ENCODE data around the gene TFIP11.

The TFIP11 gene

DNA sequence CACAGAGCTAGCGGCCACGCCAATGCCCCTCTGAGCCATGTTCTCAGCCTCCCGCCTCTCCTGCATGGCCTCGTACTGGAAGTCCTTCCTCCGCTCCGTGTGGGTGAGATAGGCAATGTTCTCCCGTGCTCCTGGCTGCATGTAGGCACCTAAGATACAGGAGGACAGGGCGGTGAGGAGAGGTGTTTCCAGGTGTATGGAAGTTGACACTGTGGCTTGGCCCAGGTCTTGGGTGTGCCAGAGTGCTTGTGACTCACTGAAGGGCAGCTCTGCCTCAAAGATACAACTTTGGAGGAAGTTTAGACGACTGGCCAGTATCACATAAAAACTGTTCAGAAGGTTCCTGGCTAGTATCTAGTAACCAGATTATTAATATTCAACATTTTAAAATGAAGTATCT is 20.1 kb downstream of the TFIP11 start:
- no peak overlapping the region for H3K9ac ChIP-seq (ENCODE audit: low read depth, low read length, poor library complexity, severe bottlenecking)
- no peaks in the 10 kb centered on the region for H3K27me3 ChIP-seq (ENCODE audit: insufficient read depth, low read length, poor library complexity, severe bottlenecking)
- H3K9me2 ChIP-seq (replicated peaks; ENCODE audit: low read depth, low read length) = no peaks in the 10 kb centered on the region
- no peak overlapping the region for H2AFZ ChIP-seq (ENCODE audit: low read length)
- no peaks in the 10 kb centered on the region for H3F3A ChIP-seq (ENCODE audit: low read depth)
- no peaks in the 10 kb centered on the region for H4K20me1 ChIP-seq (ENCODE audit: insufficient read depth, low read length, poor library complexity, severe bottlenecking)
- H3K9me3 ChIP-seq (ENCODE audit: insufficient read depth, low read depth, low read length) = no peaks in the 10 kb centered on the region
- H3K4me2 ChIP-seq (ENCODE audit: low read depth, low read length, poor library complexity, severe bottlenecking) = no peak overlapping the region
- H3K4me1 ChIP-seq (ENCODE audit: insufficient read depth, low read length, poor library complexity, severe bottlenecking) = peaks cover 7% of the 10 kb centered on the region
- H3K36me3 ChIP-seq (ENCODE audit: insufficient read depth, low read length) = peaks cover 86% of the 10 kb centered on the region
- H3K79me2 ChIP-seq (ENCODE audit: insufficient read depth, low read length) = no peaks in the 10 kb centered on the region
- H3K4me3 ChIP-seq (ENCODE audit: low read length, poor library complexity, severe bottlenecking) = no peak overlapping the region
- no peak for TF ChIP-seq CTCF (conservative IDR thresholded peaks at IDR 0.05; ENCODE audit: low read length)
- TF ChIP-seq EZH2phosphoT487 (IDR thresholded peaks at IDR 0.05; ENCODE audit: borderline replicate concordance) = no peak

DNA sequence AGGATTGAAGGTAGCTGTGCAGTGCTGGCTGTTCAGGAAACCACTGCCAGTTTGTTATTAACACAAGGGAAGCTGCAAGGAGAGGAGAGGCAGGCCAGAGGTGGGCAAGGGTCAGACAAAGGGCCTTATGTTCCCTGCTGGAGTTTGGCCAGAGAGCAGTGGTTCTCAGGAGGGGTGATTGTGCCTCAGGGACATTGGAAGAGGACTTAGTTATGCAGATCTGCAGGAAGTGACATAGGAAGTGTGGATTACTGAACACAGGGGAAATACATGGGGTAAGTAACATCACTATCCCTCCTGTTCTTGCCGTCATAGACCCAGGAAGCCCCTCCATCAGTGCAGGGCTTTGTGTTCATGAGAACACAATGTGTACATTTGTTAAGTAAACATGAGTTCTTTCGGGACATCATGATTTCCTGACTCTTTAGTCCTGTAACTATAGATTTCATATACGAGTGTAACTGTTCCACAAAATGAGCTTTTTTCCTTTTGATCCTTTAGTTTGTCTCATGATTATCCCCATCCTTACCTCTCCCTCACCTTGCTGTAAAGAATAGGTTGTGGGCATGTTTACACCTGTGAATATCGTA is 22.7 kb downstream of the TFIP11 start:
- H3F3A ChIP-seq (ENCODE audit: low read depth) = no peaks in the 10 kb centered on the region
- peak overlapping the region; percentile 16 for H3K9ac ChIP-seq (ENCODE audit: low read depth, low read length, poor library complexity, severe bottlenecking)
- TF ChIP-seq EZH2phosphoT487 (IDR thresholded peaks at IDR 0.05; ENCODE audit: borderline replicate concordance) (no peak), CTCF (conservative IDR thresholded peaks at IDR 0.05; ENCODE audit: low read length) (no peak)
- peaks cover 23% of the 10 kb centered on the region for H3K4me1 ChIP-seq (ENCODE audit: insufficient read depth, low read length, poor library complexity, severe bottlenecking)
- no peak overlapping the region for H3K4me3 ChIP-seq (ENCODE audit: low read length, poor library complexity, severe bottlenecking)
- H3K4me2 ChIP-seq (ENCODE audit: low read depth, low read length, poor library complexity, severe bottlenecking) = no peak overlapping the region
- H2AFZ ChIP-seq (ENCODE audit: low read length) = no peak overlapping the region
- no peaks in the 10 kb centered on the region for H3K9me3 ChIP-seq (ENCODE audit: insufficient read depth, low read depth, low read length)
- no peaks in the 10 kb centered on the region for H3K27me3 ChIP-seq (ENCODE audit: insufficient read depth, low read length, poor library complexity, severe bottlenecking)
- no peaks in the 10 kb centered on the region for H3K9me2 ChIP-seq (replicated peaks; ENCODE audit: low read depth, low read length)
- no peaks in the 10 kb centered on the region for H4K20me1 ChIP-seq (ENCODE audit: insufficient read depth, low read length, poor library complexity, severe bottlenecking)
- peaks cover 19% of the 10 kb centered on the region for H3K79me2 ChIP-seq (ENCODE audit: insufficient read depth, low read length)
- H3K36me3 ChIP-seq (ENCODE audit: insufficient read depth, low read length) = peaks cover 63% of the 10 kb centered on the region; the same call in 1 of the 2 replicates

- Histone ChIP-seq H3K9me3 (ENCODE audit: insufficient read depth, low read depth, low read length) (no peaks in the 10 kb centered on the region), H3K4me3 (ENCODE audit: low read length, poor library complexity, severe bottlenecking) (no peak overlapping the region), H3K9ac (ENCODE audit: low read depth, low read length, poor library complexity, severe bottlenecking) (no peak overlapping the region), H3K4me1 (ENCODE audit: insufficient read depth, low read length, poor library complexity, severe bottlenecking) (peaks cover 28% of the 10 kb centered on the region), H3K36me3 (ENCODE audit: insufficient read depth, low read length) (peaks cover 49% of the 10 kb centered on the region; the same call in 1 of the 2 replicates), H2AFZ (ENCODE audit: low read length) (no peak overlapping the region), H3K9me2 (replicated peaks; ENCODE audit: low read depth, low read length) (no peaks in the 10 kb centered on the region), H3F3A (ENCODE audit: low read depth) (no peaks in the 10 kb centered on the region), H4K20me1 (ENCODE audit: insufficient read depth, low read length, poor library complexity, severe bottlenecking) (no peaks in the 10 kb centered on the region), H3K4me2 (ENCODE audit: low read depth, low read length, poor library complexity, severe bottlenecking) (no peak overlapping the region), H3K79me2 (ENCODE audit: insufficient read depth, low read length) (peaks cover 32% of the 10 kb centered on the region), H3K27me3 (ENCODE audit: insufficient read depth, low read length, poor library complexity, severe bottlenecking) (no peaks in the 10 kb centered on the region)
- TF ChIP-seq EZH2phosphoT487 (IDR thresholded peaks at IDR 0.05; ENCODE audit: borderline replicate concordance) (no peak), CTCF (conservative IDR thresholded peaks at IDR 0.05; ENCODE audit: low read length) (no peak)
Observed at GRCh38 chr22:26487996-26488395, 24.3 kb downstream of the TFIP11 start.

All from Loucy (cell line).